ENCODE results near the gene ARFRP1. TPM values are rescaled to one million over a fixed set of nuclear protein-coding genes. Genes with fewer than 3 reads are reported as not detected.

Gene ARFRP1
- total RNA-seq, 1 experiment from 2014 or later: 42.7 TPM

DNA sequence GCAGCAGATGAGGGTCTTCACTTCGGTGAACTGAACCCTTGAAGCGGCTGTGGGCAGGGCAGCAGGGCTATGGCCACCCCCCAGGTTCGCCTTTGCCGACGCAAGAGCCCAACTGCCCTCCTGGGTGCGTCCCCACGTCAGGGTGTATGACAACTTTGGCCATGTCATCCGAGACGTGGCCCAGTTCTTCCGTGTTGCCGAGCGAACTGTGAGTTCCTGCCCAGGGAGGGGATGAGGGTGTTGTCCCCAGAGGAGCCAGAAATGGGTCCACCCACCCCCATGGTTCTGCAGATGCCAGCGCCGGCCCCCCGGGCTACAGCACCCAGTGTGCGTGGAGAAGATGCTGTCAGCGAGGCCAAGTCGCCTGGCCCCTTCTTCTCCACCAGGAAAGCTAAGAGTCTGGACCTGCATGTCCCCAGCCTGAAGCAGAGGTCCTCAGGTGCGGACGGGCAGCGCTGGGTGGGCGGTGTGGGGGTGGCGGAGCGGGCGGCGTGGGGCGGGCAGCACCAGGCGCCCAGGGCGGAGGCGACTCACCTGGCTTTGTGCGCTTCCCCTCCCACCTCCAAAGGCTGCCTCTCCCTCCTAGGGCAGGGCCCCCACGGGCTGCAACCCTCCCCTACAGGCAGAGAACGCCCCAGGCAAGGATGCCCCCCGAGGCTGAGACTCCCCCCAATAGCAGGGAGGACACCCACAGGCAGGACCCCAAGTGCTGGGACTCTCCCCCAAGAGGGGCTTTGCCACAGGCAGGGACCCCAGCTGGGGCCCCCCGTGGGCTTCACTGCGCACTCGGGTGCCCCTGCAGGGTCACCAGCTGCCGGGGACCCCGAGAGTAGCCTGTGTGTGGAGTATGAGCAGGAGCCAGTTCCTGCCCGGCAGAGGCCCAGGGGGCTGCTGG, 17.5 kb downstream of the ARFRP1 start:
- no CpG with 5 or more reads among the region's 40 CpGs for WGBS (ENCODE audit: extremely low coverage, insufficient read length, low lambda C conversion rate)
- H2BK5ac ChIP-seq (ENCODE audit: insufficient read length, low read length): no peak overlapping the region
- H3K27me3 Mint-ChIP-seq (ENCODE audit: low read depth): peaks cover 3% of the 10 kb centered on the region

More for the DNA sequence above, 17.5 kb downstream of the ARFRP1 start:
- H4K91ac ChIP-seq (ENCODE audit: insufficient read length, low read depth, low read length): no peak overlapping the region
- H3K27ac ChIP-seq (ENCODE audit: insufficient read length, low read depth, low read length): no peak overlapping the region
- H4K20me1 ChIP-seq (ENCODE audit: control insufficient read depth, insufficient read depth, insufficient read length): no peaks in the 10 kb centered on the region
- no peak for DNase-seq
- no peak overlapping the region for H3K9ac ChIP-seq (ENCODE audit: extremely low read depth, insufficient read length, low read length)
- no peaks in the 10 kb centered on the region for H3K4me1 ChIP-seq (ENCODE audit: insufficient read depth, low read length)
- no peak overlapping the region for H3K4ac ChIP-seq (ENCODE audit: low read depth, low read length)
- no peaks in the 10 kb centered on the region for H3K9me3 ChIP-seq (ENCODE audit: control insufficient read depth, low read depth, low read length)
- H3K36me3 Mint-ChIP-seq (ENCODE audit: insufficient read depth in 1 of 3, low read depth in 3 of 3): peaks cover 14 to 20% (median 17%) of the 10 kb centered on the region in 3 experiments; a peak in 6 of 7 replicates
- TF ChIP-seq, protein P1, sequence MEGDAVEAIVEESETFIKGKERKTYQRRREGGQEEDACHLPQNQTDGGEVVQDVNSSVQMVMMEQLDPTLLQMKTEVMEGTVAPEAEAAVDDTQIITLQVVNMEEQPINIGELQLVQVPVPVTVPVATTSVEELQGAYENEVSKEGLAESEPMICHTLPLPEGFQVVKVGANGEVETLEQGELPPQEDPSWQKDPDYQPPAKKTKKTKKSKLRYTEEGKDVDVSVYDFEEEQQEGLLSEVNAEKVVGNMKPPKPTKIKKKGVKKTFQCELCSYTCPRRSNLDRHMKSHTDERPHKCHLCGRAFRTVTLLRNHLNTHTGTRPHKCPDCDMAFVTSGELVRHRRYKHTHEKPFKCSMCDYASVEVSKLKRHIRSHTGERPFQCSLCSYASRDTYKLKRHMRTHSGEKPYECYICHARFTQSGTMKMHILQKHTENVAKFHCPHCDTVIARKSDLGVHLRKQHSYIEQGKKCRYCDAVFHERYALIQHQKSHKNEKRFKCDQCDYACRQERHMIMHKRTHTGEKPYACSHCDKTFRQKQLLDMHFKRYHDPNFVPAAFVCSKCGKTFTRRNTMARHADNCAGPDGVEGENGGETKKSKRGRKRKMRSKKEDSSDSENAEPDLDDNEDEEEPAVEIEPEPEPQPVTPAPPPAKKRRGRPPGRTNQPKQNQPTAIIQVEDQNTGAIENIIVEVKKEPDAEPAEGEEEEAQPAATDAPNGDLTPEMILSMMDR (conservative IDR thresholded peaks at IDR 0.05): no peak
- H3K4me3 Mint-ChIP-seq: no peak overlapping the region
- H4K8ac ChIP-seq (replicated peaks; ENCODE audit: insufficient read length, low read depth, low read length): no peak overlapping the region
- H2BK20ac ChIP-seq (ENCODE audit: low read depth, low read length, poor library complexity, severe bottlenecking): no peak overlapping the region
- no peaks in the 10 kb centered on the region for H3K4me1 Mint-ChIP-seq
- H3K9me3 Mint-ChIP-seq: peaks cover 3 to 5% of the 10 kb centered on the region in 2 experiments; a peak in 3 of 5 replicates
- H2AK5ac ChIP-seq (ENCODE audit: insufficient read length, low read length): no peak overlapping the region
- no peak overlapping the region for H3K4me2 ChIP-seq (ENCODE audit: insufficient read depth, insufficient read length, low read length)
- no peak overlapping the region for H3K23ac ChIP-seq (ENCODE audit: insufficient read length, low read depth, low read length)
- no peak overlapping the region for H3K27ac Mint-ChIP-seq
- no peak overlapping the region for H2BK120ac ChIP-seq (ENCODE audit: low read depth, low read length, poor library complexity, severe bottlenecking)
- H4K5ac ChIP-seq (ENCODE audit: insufficient read length, low read depth, low read length): no peak overlapping the region
- H2BK15ac ChIP-seq (ENCODE audit: low read depth, low read length): no peak overlapping the region
- H2BK12ac ChIP-seq (ENCODE audit: insufficient read length, low read depth, low read length): no peak overlapping the region
- H3K79me2 ChIP-seq (ENCODE audit: insufficient read depth, low read length): no peaks in the 10 kb centered on the region
- no peak overlapping the region for H3T11ph ChIP-seq (ENCODE audit: low read length)
- H3K27me3 ChIP-seq (ENCODE audit: insufficient read depth, low read length): no peaks in the 10 kb centered on the region
- H3K79me1 ChIP-seq (ENCODE audit: insufficient read depth, low read depth, low read length, poor library complexity, severe bottlenecking): no peaks in the 10 kb centered on the region
- H3K56ac ChIP-seq (ENCODE audit: insufficient read length, low read depth, low read length): no peak overlapping the region
- no peak overlapping the region for H2AFZ ChIP-seq (ENCODE audit: low read length)
- H3K14ac ChIP-seq (ENCODE audit: insufficient read depth, low read length): no peak overlapping the region
- no peak overlapping the region for H3K18ac ChIP-seq (ENCODE audit: insufficient read length, low read depth, low read length)
- no peaks in the 10 kb centered on the region for H3K23me2 ChIP-seq (ENCODE audit: insufficient read length, low read depth, low read length, poor library complexity, severe bottlenecking)
